Measurements from ENCODE around the gene TDRD9.

DNA sequence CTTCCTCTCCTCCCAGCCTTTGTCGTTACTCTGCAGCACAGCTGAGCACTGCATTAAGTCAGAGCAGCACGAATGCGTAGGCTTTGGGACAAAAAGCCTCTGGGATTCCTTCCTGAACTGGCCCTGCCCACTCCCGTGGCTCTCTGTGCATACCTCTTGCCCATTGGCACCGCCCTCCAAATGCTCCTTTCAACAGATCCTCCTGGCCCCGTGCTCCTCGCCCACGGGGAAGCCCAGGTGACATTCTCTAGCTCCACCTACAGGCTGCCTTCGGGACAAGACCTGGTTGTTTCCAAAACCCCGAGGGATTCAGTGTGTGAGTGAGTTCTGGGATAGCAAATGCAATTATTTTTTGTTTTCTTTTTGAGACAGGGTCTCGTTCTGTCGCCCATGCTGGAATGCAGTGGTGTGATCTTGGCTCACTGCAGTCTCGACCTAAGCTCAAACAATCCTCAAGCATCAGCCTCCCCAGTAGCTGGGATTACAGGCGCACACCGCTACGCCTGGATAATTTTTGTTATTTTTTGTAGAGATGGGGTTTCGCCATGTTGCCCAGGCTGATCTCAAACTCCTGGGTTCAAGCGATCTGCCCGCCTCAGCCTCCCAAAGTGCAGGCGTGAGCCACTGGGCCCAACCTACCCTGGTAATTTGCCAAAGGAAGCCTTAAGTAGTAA is 17.9 kb upstream of the TDRD9 start:
- TF ChIP-seq CTCF (IDR thresholded peaks at IDR 0.05; ENCODE audit: insufficient read depth, low read depth, low read length): peak; percentile 78
- no peak for TF ChIP-seq EZH2 (IDR thresholded peaks at IDR 0.05; ENCODE audit: insufficient read depth, low read length)
